HEK293 (cell line): Measurements from ENCODE around the gene MSI1.

Experiments used
- KLF7 ChIP-seq: fragments of 450-650 bp; formaldehyde crosslinking; IDR thresholded peaks from 2 replicates; pipeline ENCODE4 v1.5.1; 2016; ENCODE audit warnings: missing biosample characterization, missing genetic modification characterization, borderline replicate concordance
- OSR2 ChIP-seq: fragments of 450-650 bp; formaldehyde crosslinking; IDR thresholded peaks from 2 replicates; pipeline ENCODE4 v1.5.1; 2016; ENCODE audit warnings: missing biosample characterization, missing genetic modification characterization
- TCF7L2 ChIP-seq: IDR thresholded peaks from 2 replicates; pipeline ENCODE4 v1.6.1; 2011; ENCODE audit warnings: low read depth, mild to moderate bottlenecking, inconsistent platforms, low read length, moderate library complexity, borderline replicate concordance
- ZFP37 ChIP-seq: fragments of 450-650 bp; formaldehyde crosslinking; IDR thresholded peaks from 2 replicates; pipeline ENCODE4 v1.5.1; 2016; ENCODE audit warnings: missing biosample characterization, missing genetic modification characterization
- ZNF121 ChIP-seq: fragments of 450-650 bp; formaldehyde crosslinking; IDR thresholded peaks from 2 replicates; pipeline ENCODE4 v1.5.1; 2016; ENCODE audit warnings: missing biosample characterization, missing genetic modification characterization
- ZNF146 ChIP-seq: fragments of 450-650 bp; formaldehyde crosslinking; IDR thresholded peaks from 2 replicates; pipeline ENCODE4 v1.5.1; 2016; ENCODE audit warnings: missing biosample characterization, missing genetic modification characterization
- ZNF302 ChIP-seq: fragments of 450-650 bp; formaldehyde crosslinking; IDR thresholded peaks from 2 replicates; pipeline ENCODE4 v1.5.1; 2016; ENCODE audit warnings: missing biosample characterization, missing genetic modification characterization, low read depth
- TF ChIP-seq, protein P1 (sequence below): fragments of 450-650 bp; formaldehyde crosslinking; IDR thresholded peaks from 2 replicates; pipeline ENCODE4 v1.5.1; 2016; ENCODE audit warnings: missing biosample characterization, missing genetic modification characterization
- TF ChIP-seq, protein P2 (sequence below): fragments of 450-650 bp; formaldehyde crosslinking; IDR thresholded peaks from 2 replicates; pipeline ENCODE4 v1.5.1; 2016; ENCODE audit warnings: missing biosample characterization, missing genetic modification characterization

DNA sequence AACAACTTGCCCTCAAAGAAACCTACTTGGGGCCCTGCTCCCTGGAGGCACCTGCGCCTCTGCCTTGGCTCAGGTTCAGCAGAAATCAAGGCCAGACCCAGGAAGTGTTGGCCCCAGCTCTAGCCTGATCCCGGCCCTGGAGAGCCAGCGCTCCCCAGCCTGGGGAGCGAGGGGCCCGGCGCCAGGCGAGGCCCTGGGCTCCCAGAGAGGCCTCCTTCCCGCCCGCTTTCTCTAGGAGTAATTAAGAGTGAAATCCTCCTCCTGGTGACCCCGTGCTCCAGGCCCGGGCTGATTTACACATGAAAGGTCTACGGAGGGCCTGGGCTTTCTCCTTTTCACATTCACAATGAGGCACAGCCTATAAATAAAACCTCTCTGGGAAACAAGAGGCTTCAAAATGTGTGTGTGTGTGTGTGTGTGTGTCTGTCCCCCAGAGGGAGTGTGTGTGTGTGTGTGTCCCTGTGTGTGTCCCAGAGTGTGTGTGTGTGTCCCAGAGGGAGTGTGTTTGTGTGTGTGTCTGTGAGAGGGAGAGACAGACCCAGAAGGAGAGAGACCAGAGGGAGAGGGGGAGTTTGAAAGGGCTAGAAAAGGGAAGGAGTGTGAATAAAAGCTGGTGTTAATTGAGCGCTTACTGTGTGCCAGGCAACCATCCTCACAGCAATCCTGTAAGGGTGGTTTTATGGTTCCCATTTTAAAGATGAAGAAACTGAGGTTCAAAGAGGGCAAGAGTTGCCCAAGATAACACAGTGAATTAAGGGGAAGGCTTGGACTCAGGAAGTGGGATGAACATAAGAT lies 45.1 kb upstream of the MSI1 start:
- TF ChIP-seq, protein P1, sequence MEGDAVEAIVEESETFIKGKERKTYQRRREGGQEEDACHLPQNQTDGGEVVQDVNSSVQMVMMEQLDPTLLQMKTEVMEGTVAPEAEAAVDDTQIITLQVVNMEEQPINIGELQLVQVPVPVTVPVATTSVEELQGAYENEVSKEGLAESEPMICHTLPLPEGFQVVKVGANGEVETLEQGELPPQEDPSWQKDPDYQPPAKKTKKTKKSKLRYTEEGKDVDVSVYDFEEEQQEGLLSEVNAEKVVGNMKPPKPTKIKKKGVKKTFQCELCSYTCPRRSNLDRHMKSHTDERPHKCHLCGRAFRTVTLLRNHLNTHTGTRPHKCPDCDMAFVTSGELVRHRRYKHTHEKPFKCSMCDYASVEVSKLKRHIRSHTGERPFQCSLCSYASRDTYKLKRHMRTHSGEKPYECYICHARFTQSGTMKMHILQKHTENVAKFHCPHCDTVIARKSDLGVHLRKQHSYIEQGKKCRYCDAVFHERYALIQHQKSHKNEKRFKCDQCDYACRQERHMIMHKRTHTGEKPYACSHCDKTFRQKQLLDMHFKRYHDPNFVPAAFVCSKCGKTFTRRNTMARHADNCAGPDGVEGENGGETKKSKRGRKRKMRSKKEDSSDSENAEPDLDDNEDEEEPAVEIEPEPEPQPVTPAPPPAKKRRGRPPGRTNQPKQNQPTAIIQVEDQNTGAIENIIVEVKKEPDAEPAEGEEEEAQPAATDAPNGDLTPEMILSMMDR (tag by site-specific recombination) = no peak
- TF ChIP-seq KLF7 (tag by site-specific recombination) (peak; percentile 20; the same call in 1 of the 2 replicates), ZNF302 (no peak), TCF7L2 (no peak), ZNF146 (tag by site-specific recombination) (no peak), OSR2 (tag by site-specific recombination) (no peak), ZFP37 (tag by site-specific recombination) (no peak), ZNF121 (tag by site-specific recombination) (no peak)
- TF ChIP-seq, protein P2, sequence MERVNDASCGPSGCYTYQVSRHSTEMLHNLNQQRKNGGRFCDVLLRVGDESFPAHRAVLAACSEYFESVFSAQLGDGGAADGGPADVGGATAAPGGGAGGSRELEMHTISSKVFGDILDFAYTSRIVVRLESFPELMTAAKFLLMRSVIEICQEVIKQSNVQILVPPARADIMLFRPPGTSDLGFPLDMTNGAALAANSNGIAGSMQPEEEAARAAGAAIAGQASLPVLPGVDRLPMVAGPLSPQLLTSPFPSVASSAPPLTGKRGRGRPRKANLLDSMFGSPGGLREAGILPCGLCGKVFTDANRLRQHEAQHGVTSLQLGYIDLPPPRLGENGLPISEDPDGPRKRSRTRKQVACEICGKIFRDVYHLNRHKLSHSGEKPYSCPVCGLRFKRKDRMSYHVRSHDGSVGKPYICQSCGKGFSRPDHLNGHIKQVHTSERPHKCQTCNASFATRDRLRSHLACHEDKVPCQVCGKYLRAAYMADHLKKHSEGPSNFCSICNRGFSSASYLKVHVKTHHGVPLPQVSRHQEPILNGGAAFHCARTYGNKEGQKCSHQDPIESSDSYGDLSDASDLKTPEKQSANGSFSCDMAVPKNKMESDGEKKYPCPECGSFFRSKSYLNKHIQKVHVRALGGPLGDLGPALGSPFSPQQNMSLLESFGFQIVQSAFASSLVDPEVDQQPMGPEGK (tag by site-specific recombination) = no peak
